ENCODE measurements around the gene CHODL.

The CHODL gene, protein sequence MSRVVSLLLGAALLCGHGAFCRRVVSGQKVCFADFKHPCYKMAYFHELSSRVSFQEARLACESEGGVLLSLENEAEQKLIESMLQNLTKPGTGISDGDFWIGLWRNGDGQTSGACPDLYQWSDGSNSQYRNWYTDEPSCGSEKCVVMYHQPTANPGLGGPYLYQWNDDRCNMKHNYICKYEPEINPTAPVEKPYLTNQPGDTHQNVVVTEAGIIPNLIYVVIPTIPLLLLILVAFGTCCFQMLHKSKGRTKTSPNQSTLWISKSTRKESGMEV

DNA sequence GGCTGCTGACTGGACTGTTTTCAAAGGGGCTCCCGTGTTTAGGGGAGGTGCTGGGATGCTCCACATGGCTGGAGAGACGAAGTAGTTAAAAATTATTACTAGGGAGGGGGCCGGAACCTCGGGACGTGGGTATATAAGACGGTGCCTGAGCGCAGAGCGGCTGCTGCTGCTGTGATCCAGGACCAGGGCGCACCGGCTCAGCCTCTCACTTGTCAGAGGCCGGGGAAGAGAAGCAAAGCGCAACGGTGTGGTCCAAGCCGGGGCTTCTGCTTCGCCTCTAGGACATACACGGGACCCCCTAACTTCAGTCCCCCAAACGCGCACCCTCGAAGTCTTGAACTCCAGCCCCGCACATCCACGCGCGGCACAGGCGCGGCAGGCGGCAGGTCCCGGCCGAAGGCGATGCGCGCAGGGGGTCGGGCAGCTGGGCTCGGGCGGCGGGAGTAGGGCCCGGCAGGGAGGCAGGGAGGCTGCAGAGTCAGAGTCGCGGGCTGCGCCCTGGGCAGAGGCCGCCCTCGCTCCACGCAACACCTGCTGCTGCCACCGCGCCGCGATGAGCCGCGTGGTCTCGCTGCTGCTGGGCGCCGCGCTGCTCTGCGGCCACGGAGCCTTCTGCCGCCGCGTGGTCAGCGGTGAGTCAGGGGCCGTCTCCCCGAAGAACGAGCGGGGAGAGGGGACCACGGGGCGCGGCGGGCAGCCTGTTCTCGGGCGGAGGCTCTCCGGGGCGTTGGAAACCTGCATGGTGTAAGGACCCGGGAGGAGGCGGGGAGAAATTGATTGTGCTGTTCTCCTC lies at the start of gene CHODL:
Gene CHODL (plus strand): TSS at position 163 of the 793 bp plus-strand sequence. CDS start 391 bp downstream, at position 554.
- no peak for DNase-seq (ENCODE audit: low read depth)

DNA sequence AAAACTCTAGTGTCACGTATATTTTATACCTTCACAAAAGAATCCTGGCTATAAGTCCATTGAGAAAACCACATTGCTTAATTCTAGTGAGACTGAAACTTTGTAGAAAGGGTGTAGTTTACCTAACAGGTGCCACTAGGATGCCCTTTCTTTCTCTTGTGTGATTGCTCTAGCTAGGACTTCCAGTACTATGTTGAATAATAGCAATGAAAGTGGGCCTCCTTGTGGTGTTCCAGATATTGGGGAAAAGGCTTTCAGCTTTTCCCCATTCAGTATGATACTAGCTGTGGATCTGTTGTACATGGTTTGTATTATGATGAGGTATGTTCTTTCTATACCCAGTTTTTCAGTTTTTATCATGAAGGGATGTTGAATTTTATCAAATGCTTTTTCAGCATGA lies 39.7 kb upstream of the CHODL start:
- no peak for DNase-seq (ENCODE audit: low read depth)

DNA sequence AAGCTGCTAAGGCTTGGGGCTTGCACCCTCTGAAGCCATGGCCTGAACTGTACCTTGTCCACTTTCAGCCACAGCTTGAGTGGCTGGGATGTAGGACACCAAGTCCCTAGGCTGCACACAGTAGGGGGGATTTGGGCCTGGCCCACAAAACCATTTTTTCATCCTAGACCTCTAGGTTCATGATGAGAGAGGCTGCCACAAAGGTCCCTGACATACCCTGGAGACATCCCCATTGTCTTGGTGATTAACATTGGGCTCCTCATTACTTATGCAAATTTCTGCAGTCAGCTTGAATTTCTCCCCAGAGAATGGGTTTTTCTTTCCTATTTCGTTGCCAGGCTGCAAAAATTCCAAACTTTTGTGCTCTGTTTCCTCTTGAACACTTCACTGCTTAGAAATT lies 26.3 kb upstream of the CHODL start:
- no peak for DNase-seq (ENCODE audit: low read depth)

DNA sequence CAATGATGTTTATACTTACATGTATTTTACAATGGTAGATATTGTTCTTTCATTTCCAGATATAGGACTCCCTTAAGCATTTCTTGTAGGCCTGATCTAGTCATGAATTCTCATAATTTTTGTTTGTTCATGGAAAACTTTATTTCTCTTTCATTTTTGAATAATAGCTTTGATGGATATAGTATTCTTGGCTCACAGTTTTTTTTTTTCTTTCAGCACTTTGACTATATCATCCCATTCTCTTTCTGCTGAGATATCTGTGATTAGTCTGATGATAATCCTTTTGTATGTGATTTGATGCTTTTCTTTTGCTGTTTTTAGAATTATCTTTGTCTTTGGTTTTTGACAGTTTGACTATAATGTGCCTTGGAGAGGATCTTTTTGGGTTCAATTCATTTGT lies 24.1 kb upstream of the CHODL start:
- DNase-seq (ENCODE audit: low read depth) = no peak

GRCh38 chr21:18222346-18222745 lies 22.3 kb upstream of the CHODL start:
- no peak for DNase-seq (ENCODE audit: low read depth)

- no peak for DNase-seq (ENCODE audit: low read depth)
Measured at GRCh38 chr21:18228060-18228739, 16.4 kb upstream of the CHODL start.

DNA sequence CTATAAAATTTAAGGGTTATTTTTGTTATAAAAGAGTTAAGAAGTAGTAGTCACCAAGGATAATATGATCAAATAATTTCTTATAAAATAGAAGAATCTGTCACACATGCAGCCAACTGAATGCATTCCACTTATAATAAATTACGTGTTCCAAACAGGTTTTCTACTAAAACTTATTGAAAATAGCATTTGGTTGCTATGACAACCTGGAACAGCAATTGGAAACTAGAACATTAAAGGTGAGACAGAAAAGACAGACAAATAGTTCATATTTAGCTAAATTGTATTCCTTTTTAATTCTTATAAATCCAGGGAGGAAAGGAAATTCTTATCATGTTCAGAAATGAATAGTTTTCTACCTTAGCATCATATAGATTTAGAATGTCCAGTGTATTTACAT lies 9.1 kb upstream of the CHODL start:
- no peak for DNase-seq (ENCODE audit: low read depth)

DNA sequence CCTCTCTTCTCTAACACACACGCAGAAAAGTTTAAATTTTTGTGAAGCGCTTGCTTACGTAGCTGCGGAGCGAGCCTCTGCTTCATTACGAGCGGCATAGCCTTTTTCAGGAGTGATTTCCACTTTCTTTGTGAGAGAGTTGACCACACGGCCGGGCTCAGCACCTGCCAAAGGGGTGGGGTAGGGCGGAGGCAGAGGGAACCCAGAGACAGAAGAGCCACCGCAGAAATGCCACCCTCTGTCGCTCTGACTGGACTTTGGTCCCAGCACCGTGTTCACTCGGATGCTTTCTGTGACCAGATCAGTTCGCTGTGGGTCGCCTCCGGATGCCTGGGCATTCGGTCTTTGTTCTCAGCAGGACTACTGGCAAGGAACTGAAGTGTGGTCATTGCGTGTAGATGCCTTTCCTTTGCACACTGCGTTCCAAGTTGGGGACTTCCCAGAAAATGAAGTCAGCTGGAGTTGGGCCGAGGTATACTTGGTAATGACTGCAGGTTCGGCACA lies 883 bp downstream of the CHODL start:
- DNase-seq (ENCODE audit: low read depth) = no peak

DNA sequence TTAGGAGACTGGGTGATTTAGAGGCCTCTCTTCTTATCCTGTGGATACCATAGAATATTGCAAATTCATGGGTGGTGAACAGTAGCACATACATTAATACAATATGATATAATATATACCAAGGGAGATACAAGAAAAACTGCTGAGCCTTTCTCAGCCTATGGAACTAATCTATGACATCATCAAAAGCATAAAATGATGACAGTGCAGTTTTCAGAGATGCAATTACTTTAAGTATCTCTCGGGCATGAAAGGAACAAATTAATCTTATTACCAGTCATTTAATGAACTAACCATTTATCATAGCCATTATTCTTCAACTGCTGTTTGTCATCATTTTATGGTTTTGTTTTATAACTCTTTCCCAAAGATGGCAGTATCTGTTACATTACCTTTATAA lies 3.5 kb downstream of the CHODL start:
- DNase-seq (ENCODE audit: low read depth) = no peak

- no peak for DNase-seq (ENCODE audit: low read depth)
Measured at GRCh38 chr21:18249672-18250071, 5.0 kb downstream of the CHODL start.

DNA sequence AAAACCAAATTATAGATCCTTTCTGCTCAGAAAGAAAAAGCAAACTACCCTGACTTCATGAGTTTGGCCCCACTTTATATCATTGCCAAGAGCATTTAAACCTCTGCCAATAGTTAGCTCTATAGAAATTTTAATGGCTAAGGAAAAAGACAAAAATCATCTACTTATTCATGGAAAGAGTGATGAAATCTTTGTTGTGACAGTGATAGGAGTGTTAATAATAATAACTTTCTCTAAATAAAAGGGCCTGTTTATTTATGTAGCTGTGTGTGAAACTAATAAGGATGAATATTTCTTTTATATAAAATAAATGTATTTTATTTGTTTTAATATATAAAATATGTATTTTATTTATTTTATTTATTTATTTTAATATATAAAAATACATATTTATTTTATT lies 6.4 kb downstream of the CHODL start:
- DNase-seq (ENCODE audit: low read depth) = no peak

- no peak for DNase-seq (ENCODE audit: low read depth)
Measured at GRCh38 chr21:18252256-18252655, 7.6 kb downstream of the CHODL start.

GRCh38 chr21:18252680-18253079 lies 8.0 kb downstream of the CHODL start:
- DNase-seq (ENCODE audit: low read depth) = no peak

- DNase-seq (ENCODE audit: low read depth) = no peak
Measured at GRCh38 chr21:18253221-18253620, 8.6 kb downstream of the CHODL start.

DNA sequence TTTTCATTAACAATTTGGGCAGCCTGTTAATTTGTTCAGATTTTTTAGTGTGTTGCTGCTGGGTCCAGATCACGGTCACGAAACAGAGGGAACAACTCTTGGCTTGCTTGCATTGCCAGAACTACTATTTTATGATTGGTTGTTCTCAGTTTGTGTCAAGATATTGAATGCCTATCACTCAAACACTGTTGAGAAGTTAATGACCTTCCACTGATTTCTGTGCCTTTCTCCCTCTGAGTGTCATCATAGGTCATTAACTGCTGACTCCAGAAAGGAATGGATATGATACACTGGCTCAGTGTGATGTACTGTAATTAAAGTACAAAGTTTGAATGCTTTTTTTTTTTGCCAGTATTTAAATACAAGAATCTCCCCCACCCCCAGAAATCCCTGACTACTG lies 9.2 kb downstream of the CHODL start:
- no peak for DNase-seq (ENCODE audit: low read depth)

- DNase-seq (ENCODE audit: low read depth) = no peak
Measured at GRCh38 chr21:18265944-18266343, 21.3 kb downstream of the CHODL start.

DNA sequence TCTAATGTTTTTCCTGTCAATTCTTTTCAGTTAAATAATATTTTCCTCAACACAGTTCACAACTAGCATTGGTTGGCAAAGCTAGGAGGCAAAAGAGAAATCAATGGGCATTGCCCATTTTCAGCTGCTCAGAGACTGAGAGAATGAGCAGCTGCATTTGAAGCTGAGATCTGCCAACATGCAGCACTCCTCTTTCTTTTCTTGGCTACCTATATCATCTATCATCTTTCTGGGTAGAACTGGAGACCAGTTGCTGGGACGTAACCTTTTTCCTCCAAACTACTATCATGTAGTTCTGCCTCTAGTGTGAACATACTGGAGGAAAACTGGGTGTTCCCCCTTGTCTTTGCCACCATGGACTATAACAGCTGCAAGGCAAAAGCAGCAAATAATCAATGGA lies 22.9 kb downstream of the CHODL start:
- no peak for DNase-seq (ENCODE audit: low read depth)

DNA sequence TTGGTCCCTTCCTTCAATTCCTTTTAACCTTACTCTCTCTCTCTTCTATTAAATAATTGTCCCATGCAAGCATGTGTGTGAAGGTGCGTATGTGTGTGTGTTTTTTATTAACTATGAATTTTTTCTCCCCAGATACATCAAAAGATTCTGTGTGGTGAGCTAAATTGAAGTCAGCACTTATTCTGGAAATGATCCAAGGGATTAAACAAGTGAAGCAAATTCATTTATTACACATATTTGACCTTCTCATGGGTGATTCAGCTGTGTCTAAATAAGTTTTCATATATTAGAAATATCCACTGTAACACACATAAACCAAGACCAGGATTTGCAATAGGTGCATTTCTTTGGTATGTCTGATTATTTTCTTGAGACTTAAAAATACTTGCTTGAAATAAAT lies 24.3 kb downstream of the CHODL start:
- no peak for DNase-seq (ENCODE audit: low read depth)

DNA sequence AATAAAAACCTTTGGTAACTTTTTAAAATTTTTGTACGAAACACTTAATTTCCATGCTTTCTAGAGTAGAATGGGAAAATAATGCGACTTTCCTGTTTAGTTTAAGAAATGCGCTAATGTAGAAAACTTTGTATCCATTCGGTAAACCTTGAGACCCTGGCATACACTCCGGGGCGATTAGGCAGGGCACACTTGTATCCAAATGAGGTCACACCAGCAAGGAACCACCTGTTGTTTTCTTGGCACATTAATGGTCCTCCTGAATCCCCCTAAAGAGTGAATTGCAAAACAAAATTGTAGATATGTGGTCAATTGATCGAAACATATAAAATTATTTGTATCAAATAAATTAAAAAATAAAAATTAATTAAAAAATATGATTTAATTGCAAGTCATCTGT lies 25.2 kb downstream of the CHODL start:
- DNase-seq (ENCODE audit: low read depth) = no peak

GRCh38 chr21:18273400-18273799 lies 28.8 kb downstream of the CHODL start:
- no peak for DNase-seq (ENCODE audit: low read depth)

DNA sequence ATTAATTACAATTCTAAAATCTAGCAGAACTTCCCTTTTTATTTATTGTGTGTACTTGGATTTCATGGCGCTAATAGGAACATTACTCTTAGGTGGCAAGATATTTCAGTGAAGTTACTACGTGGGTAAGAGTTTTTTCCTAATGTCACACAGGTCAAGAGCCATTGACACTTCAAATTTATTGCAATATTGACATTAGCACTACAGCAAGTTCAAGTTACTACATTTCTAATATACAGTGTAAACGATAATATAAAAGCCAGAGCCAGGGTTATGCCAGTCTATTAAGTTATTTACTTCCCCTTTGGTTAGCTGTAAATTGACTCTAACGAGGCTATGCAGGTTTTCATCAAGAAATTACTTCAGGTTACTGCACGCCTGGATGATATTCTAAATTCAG lies 29.7 kb downstream of the CHODL start:
- DNase-seq (ENCODE audit: low read depth) = no peak

DNA sequence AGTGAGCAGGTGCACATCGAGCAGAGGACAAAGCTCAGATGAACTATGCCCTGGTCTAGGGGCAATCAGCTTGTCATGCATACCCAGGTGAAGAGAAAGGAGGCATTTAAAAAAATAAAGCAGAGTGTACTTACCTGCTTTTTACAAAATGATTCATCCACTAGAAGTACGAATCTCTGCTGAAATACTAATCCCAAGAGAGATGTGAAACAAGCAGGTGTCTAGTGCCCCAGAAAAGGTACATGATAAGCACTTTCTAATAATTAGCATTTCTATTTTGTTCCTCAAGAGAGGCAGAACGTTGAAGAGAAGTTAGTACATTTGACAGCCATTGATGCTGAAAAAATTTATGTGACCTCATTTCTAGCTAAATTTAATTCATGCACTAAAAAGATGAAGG lies 31.1 kb downstream of the CHODL start:
- no peak for DNase-seq (ENCODE audit: low read depth)

GRCh38 chr21:18285379-18285778 lies 40.7 kb downstream of the CHODL start:
- DNase-seq (ENCODE audit: low read depth) = no peak

Measured in stimulated activated CD4-positive, alpha-beta T cell treated with anti-CD3 and anti-CD28 coated beads, Interleukin-2, amount 100 ng/mL, for 4 hours (primary cell).